Body of pancreas (tissue), 4 donors: ENCODE measurements around the gene CTNND2. TPM values are rescaled to one million over a fixed set of nuclear protein-coding genes. Genes with fewer than 3 reads are reported as not detected.

Experiments used
- ATAC-seq: fragments of 150-250 bp; one replicate; pipeline ENCODE4 v1.9.1; 2016
- DNase-seq, 4 donors: peaks; one replicate each; pipeline ENCODE4 v3.0.0-alpha.2; 2019
- H3K27ac ChIP-seq, 4 donors: fragments of 200-600 bp; sonication (generic); 1 replicate in 3 of 4; 2 replicates in 1 of 4; pipeline versions ENCODE4 v1.5.1 to v1.6.1; 2016 to 2019; ENCODE audit warnings: mild to moderate bottlenecking in 1 of 4, mixed read lengths in 1 of 4, moderate library complexity in 1 of 4
- H3K27me3 ChIP-seq, 2 donors: fragments of 200-600 bp; sonication (generic); one replicate each; pipeline ENCODE4 v1.6.0; 2016; ENCODE audit warnings: mild to moderate bottlenecking in 1 of 2
- H3K36me3 ChIP-seq, 2 donors: fragments of 200-600 bp; sonication (generic); replicated peaks in 1 of 2; 2 replicates each; pipeline ENCODE4 v1.5.1; 2016; ENCODE audit warnings: low read depth in 2 of 2; ENCODE audit not compliant: insufficient read depth in 1 of 2
- H3K4me1 ChIP-seq: fragments of 200-600 bp; sonication (generic); one replicate; pipeline ENCODE4 v1.6.0; 2016
- H3K4me3 ChIP-seq, 2 donors: fragments of 200-600 bp; sonication (generic); 1 replicate in 1 of 2; 2 replicates in 1 of 2; pipeline ENCODE4 v1.5.1; 2016 to 2019
- H3K9me3 ChIP-seq, 3 donors: fragments of 200-600 bp; sonication (generic); 1 replicate in 2 of 3; 2 replicates in 1 of 3; pipeline ENCODE4 v1.5.1; 2016
- CTCF ChIP-seq, 7 experiments: fragments of 450-650 bp in 4 of 7; fragments of 200-600 bp in 3 of 7; sonication (generic) in 3 of 7; IDR thresholded peaks; one replicate each; pipeline ENCODE4 v1.5.1; 2016 to 2019; ENCODE audit warnings: antibody characterized with exemption in 7 of 7
- POLR2A ChIP-seq, 3 donors: fragments of 450-650 bp; IDR thresholded peaks; one replicate each; pipeline ENCODE4 v1.6.1; 2016; ENCODE audit warnings: antibody characterized with exemption in 3 of 3, mild to moderate bottlenecking in 2 of 3
- WGBS, 2 donors: methylation state at CpG; one replicate each; pipeline ENCODE4 v1.1.5; 2017; 5-methylcytosine and 5-hydroxymethylcytosine counted together
- intact Hi-C: fragments of 100-400 bp; cut with DNase I; formaldehyde crosslinking; loops from one replicate; pipeline ENCODE4 v1.15.1; 2023
- total RNA-seq, 2 donors: library from RNA; depleted of rRNA; stranded (reverse); fragments of >200 nt; gene quantifications; one replicate each; pipeline ENCODE4 v1.1.0, GENCODE V29; 2016

CTNND2 gene
- total RNA-seq, 2 donors from 2014 or later: 21.0 to 82.4 TPM

GRCh38 chr5:11394933-11395332, 509.3 kb downstream of the CTNND2 start:
- Histone ChIP-seq H3K27me3 (no peaks in the 10 kb centered on the region), H3K27ac (peak overlapping the region in 3 of 4 donors; percentile 3 to 33 (median 28)), H3K9me3 (no peaks in the 10 kb centered on the region), H3K4me1 (peaks cover 5% of the 10 kb centered on the region), H3K4me3 (no peak overlapping the region), H3K36me3 (no peaks in the 10 kb centered on the region)
- ATAC-seq (peak; percentile 40), DNase-seq (no peak)
- TF ChIP-seq POLR2A (IDR thresholded peaks at IDR 0.05) (no peak), CTCF (IDR thresholded peaks at IDR 0.05) (no peak)
- intact Hi-C loops: no loop called here
- 52 to 67% methylated on average over 5 of the region's 5 CpGs for WGBS, 2 donors

DNA sequence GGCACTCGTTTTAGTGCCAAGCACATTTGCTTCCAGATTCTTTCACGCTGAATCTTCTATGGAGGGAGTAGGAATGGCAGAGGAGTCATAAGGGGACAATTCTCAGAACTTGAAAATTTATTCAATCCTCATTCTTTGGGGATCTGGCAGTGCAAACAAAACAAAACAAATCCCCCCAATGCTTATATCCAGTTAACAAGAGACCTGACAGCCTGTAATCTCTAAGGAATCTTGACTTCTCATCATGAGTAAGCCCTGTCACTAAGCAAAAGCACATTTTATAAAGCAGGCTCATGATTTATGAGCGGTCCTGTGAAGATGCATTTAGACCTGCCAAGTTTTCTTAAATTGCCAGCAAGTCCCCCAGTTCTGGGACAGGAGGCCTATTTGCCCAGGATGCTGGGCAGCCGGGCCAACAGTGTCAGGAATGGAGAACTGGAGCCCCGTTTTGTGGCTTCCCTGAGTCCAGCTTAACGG, 513.9 kb downstream of the CTNND2 start:
- 93 to 95% methylated on average over 6 of the region's 6 CpGs for WGBS, 2 donors
- DNase-seq: no peak
- intact Hi-C loops: no loop called here
- no peaks in the 10 kb centered on the region for H3K9me3 ChIP-seq
- no peak for TF ChIP-seq POLR2A (IDR thresholded peaks at IDR 0.05)
- TF ChIP-seq CTCF (IDR thresholded peaks at IDR 0.05): no peak
- no peaks in the 10 kb centered on the region for H3K4me1 ChIP-seq
- H3K27me3 ChIP-seq: no peaks in the 10 kb centered on the region
- no peak for ATAC-seq
- no peak overlapping the region for H3K27ac ChIP-seq
- no peaks in the 10 kb centered on the region for H3K36me3 ChIP-seq
- H3K4me3 ChIP-seq: no peak overlapping the region

DNA sequence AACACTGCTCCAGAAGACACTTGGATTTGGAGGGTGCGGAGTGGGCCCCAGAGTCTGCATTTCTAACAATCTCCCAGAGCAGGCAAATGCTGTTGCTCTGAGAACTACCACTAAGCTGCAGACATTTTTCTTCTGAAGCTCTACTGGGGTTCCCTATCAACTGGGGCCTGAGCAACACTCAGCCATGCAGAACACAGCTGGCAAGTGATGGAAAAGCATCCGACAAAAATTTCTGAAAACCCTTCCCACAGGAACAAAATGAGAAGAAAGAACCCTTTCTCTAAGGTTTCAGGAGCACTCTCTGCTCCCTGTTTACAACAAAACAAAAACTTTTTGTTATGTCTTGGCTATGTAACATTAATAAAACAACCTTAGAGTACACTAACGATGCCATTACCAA, 516.9 kb downstream of the CTNND2 start:
- Histone ChIP-seq H3K4me1 (no peaks in the 10 kb centered on the region), H3K27ac (no peak overlapping the region), H3K36me3 (no peaks in the 10 kb centered on the region), H3K4me3 (no peak overlapping the region), H3K9me3 (no peaks in the 10 kb centered on the region), H3K27me3 (no peaks in the 10 kb centered on the region)
- DNase-seq: no peak
- no peak for ATAC-seq
- 89 to 93% methylated on average over 2 to 3 of the region's 3 CpGs for WGBS, 2 donors
- intact Hi-C loops: no loop called here
- TF ChIP-seq POLR2A (IDR thresholded peaks at IDR 0.05): no peak
- TF ChIP-seq CTCF (IDR thresholded peaks at IDR 0.05): no peak

GRCh38 chr5:11386398-11386797, 517.8 kb downstream of the CTNND2 start:
- H3K4me3 ChIP-seq: no peak overlapping the region
- no peak overlapping the region for H3K27ac ChIP-seq
- H3K4me1 ChIP-seq: no peaks in the 10 kb centered on the region
- TF ChIP-seq POLR2A (IDR thresholded peaks at IDR 0.05) (no peak), CTCF (IDR thresholded peaks at IDR 0.05) (no peak)
- intact Hi-C loops: no loop called here
- H3K27me3 ChIP-seq: no peaks in the 10 kb centered on the region
- ATAC-seq (no peak), DNase-seq (no peak)
- 69 to 74% methylated on average over 2 of the region's 2 CpGs for WGBS, 2 donors
- H3K9me3 ChIP-seq: no peaks in the 10 kb centered on the region
- no peaks in the 10 kb centered on the region for H3K36me3 ChIP-seq

DNA sequence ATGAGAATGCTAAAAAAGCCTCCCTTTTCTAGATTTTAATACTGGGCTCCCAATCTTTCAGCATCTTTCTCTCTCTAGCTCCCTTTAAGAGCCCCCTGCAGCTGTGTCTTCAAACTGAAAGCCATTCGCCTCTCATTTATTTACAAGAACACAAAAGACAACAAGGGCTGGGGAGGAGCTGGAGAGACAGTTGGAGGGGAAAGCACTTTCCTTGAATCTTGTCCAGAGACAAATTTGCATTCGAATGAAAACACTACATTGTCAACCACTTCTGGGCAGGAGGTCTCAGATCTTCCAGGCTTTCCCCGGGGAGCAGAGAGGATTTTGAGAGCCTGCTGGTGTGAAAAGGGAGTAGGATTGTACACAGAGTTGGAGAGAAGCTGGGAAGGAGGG, 518.3 kb downstream of the CTNND2 start:
- Histone ChIP-seq H3K27ac (no peak overlapping the region), H3K27me3 (no peaks in the 10 kb centered on the region), H3K4me3 (no peak overlapping the region), H3K36me3 (no peaks in the 10 kb centered on the region), H3K9me3 (no peaks in the 10 kb centered on the region), H3K4me1 (no peaks in the 10 kb centered on the region)
- DNase-seq (no peak), ATAC-seq (no peak)
- WGBS, 2 donors: 49 to 80% methylated on average over 3 of the region's 3 CpGs
- intact Hi-C loops: no loop called here
- TF ChIP-seq POLR2A (IDR thresholded peaks at IDR 0.05) (no peak), CTCF (IDR thresholded peaks at IDR 0.05) (no peak)
